ENCODE data around the gene COLEC12.

Gene COLEC12

DNA sequence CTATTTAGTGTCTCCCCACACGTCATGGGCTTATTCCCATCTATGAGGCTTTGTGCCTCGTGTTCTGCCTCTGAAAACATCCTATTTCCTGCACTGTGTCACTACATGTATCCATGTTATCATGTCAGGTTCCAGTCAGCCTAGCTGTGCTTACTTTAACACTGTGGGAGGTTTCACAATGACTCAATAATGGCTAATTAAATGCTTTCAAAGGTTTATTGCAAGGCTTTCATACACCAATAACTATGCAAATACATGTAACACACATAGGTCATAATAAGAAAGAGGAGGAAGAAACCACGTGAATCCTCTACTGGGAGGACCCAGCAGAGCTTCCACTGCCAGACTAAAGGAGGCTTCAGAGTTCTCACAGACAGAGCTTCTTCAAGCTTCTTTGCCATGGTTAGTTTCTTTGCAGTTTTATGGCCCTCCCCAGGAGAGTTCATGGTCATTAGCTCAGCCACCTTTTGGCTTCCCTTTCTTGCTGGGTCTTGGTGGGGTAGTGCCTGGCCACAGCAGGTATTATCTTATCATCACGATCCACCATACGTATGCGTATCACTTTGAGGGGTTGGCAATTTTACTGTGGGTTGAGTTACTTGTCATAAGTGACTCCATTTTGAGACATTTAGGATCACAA, 5.1 kb upstream of the COLEC12 start:
- DNase-seq, result no peak

- DNase-seq, result no peak
Observed at GRCh38 chr18:501406-501714, 859 bp upstream of the COLEC12 start.

- no peak for DNase-seq
Observed at GRCh38 chr18:499776-500631, 497 bp downstream of the COLEC12 start.

DNA sequence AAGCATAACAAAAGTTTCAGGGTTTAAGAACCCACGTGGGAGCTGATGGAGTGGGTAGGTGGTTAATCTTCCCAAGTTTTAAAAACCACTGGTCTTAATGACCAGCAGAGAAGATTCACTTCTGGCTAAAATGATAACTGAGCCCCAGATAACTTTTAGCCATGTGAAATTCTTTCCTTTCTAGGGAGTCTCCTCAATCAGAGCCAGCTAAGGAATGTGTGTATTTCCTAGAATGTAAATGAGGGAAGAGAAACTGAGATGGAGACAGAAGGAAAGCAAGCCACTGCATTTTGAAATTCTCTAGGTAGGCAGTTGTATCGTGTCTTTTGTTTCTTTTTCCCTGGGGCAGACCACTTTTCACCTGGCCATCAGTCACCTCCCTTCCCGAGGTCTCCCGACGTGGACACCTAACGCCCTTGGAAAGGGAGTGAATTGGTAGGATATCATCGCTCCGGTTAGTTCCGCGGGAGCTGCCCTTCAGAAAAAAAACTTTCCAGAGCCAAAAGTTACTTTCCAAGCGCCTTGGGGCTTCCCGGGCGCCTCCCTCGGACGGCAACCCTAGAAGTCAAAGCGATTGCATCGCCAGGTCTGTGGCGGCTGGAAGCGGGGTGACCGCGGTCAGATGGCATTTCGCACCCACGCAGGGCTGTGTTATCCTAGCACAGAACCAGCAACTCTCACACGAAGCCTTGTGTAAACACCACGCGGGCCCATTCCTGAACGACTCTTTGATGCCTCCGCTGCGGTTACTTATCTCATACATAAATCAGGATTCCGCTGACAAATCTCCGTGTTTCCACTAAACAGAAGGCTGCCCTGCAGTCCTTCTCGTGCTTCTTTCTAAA, 1.3 kb downstream of the COLEC12 start:
- no peak for DNase-seq

DNA sequence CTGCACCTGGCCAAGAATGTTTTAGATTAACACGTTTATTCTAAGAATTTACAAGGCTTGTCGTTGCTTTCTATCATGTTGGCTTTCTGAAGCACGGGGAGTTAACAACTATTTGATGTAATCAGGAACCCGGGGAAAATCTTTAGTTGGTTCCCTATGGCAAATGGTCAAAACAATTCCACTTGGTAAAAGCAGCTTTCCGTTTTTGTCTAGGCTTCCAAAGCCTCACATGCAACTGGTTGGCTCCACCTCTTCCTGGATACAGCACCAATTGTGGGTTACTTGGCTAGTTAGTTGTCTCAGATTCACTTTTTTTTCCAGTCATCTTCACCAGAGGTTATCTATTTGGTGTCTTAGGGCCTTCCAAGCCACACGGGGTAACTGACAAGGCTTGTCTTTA, 2.8 kb downstream of the COLEC12 start:
- no peak for DNase-seq

DNA sequence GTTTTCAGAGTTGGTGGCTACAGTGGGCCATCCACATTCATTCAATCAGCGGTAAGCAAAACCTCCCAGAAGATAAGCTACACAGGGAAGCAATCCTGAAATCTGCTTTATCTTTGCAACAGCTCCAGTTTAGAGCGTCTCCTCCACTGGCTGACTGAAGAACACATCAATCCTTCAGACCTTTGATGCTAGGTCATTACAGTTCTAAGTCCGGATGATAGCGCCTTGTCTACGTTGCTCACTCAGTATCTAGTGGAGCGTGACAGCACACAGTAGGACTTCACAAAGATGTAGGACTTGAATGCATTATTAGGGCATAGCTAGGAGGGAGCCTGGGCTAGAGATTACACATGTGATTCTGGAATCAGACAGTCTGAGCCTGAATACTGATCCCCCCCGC, 5.0 kb downstream of the COLEC12 start:
- no peak for DNase-seq

- no peak for DNase-seq
Observed at GRCh38 chr18:495017-495416, 5.5 kb downstream of the COLEC12 start.

- DNase-seq, result no peak
Observed at GRCh38 chr18:493986-494983, 6.2 kb downstream of the COLEC12 start.

DNA sequence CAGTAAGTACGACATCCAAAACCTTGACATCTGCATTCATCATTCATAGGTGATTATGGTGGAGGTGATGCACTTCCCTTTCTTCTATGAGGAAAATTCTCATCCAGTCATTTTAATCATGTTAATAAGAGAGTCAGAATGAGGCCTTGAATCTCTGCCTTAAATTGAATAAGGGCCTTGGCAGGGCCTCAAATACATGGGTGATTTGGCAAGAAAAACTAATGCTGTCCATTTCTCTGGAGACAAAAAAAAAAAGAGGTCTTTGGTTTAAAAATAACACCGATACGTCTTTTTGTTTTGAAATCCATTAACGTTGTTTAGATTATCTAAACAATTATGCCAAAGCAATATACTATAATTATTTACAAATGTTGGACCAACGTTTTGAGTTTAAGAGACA, 8.1 kb downstream of the COLEC12 start:
- no peak for DNase-seq

- no peak for DNase-seq
Observed at GRCh38 chr18:490624-491023, 9.9 kb downstream of the COLEC12 start.

DNA sequence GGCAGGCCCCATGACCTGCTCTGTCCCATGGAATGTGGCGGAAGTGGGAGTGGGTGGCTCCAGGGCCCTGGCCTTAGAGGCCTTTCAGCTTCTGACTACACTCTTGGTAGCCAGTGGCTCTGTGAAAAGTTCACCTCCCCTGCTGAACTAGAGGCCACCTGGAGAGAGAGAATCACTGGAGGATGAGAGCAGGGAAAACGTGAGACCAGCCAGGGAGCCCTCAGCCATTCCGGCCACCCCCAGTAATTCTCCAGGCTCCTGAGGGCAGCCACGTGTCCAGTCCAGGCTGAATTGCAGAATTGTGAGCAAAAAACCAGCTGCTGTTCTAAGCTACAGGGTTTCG, 10.5 kb downstream of the COLEC12 start:
- no peak for DNase-seq

GRCh38 chr18:489244-490023, 11.1 kb downstream of the COLEC12 start:
- DNase-seq, result no peak

DNA sequence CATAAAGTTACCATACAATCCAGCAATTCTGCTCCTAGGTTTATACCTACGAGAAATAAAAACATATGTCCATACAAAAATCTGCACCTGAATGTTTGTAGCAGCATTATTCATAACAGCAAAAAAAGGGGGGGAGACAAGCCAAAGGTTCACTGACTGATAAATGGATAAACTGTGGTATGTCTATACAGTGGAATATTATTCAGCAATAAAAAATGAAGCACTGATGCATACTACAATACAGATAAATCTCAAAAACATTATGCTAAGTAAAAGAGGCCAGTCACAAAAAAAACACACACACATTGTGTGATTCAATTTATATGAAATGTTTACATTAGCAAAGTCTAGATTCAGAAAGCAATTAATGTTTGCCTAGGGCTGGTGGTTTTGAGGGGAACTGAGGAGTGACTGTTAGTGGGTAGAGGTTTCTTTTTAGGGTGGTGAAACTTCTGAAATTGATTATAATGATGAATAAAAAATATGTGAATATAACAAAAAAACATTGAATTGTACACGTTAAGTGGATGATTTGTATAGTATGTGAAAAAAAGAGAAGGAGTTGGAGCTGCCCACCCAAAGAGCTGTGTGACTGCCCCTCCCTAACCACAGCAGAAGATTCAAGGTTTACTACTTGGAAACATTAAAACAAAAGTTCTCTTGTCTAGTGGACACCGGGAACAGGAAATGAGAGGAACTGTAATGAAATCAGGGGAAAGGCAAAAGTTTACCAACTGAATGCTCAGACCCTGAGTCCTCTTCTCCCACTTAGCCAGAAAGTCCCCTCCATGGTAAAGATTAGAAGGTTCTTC, 13.4 kb downstream of the COLEC12 start:
- no peak for DNase-seq

- DNase-seq, result no peak
Observed at GRCh38 chr18:484749-485464, 15.6 kb downstream of the COLEC12 start.

DNA sequence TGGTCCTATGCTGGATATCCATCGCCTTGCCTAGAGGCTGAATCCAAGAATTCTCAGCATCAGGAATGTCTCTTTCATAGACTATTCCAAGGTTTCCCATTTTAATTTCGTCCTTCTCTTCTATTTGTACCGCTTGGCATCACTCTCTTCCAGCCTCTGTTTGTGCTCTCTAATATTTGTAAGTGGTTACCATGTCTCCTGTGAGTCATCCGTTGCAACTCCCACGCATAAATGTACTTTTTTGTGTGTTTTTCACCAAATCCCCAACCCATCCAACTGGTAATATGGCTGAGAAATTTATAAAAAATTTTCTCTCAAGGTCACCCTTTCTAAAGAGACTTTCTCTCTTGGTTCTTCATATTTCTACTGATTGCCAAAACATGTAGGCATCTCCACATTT, 21.8 kb downstream of the COLEC12 start:
- no peak for DNase-seq

- DNase-seq, result no peak
Observed at GRCh38 chr18:477565-477964, 22.9 kb downstream of the COLEC12 start.

DNA sequence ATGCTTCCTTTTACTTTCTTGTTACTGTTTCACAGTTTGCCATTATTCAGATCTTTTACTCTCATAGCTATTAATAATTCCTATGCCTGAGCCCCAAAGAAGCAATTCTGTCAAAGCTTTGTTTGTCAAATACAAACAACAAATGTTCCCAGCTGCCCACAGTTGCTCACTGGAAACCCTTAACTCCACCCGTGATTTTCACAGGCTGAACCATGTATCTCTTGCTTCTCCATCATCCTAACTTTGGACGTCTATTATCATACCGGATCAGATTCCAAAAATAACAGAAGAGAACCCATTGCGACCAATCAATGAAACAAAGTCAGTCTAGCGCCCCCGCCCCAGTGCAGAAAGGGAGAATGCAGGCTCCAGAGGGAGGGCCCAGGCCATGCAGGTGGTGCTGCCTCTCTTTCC, 24.2 kb downstream of the COLEC12 start:
- DNase-seq, result no peak

GRCh38 chr18:475202-476031, 25.1 kb downstream of the COLEC12 start:
- no peak for DNase-seq

DNA sequence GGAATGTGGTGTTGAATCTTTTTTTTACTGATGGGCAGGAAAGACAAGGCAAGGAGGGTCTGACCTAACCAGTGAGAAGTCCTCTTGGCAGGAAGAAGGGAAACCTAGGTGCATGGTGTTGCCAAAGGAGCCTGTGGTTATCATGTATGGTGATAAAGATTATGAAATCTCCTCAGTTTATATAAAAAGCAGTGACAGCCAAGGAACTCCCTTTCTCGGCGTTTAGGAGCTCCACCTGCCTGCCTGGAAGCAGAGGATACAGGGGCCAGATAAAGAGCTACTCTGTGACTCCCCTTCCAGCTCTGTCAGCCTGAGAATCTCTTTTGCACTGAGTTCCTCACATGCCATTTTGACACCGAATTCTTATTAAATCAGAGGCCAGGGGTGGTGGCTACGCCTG, 26.1 kb downstream of the COLEC12 start:
- no peak for DNase-seq

Data from DMS79 treated with DMSO at 0.1 percent for 48 hours (cell line).